ENCODE measurements around the gene FABP6.

- no peak for TF ChIP-seq CTCF (IDR thresholded peaks at IDR 0.05)
- no peak for TF ChIP-seq EP300 (IDR thresholded peaks at IDR 0.05)
- no peak for TF ChIP-seq POLR2A (IDR thresholded peaks at IDR 0.05)
Measured at GRCh38 chr5:160266044-160266443, 36.7 kb downstream of the FABP6 start.

Measured in suprapubic skin (tissue), 3 donors.